ENCODE measurements around the gene FZD8.

DNA sequence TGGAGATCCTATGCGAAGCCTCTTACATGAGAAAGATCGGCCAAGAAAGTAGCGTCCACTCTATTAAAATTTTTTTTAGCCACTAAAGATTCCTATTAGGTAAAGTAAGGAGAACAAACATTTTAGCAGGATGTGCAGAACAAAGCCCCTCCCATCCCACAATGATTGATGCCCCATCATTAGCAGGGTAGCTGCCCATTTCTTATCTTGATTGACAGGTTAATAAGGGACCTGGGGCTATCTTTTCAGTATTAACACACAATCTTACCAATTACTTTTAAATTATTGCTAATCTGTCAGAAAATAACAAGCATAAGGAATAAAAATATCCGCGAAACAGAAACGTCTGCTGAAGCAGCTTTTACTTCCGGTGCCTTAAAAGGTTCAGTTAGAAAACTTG, 5.1 kb downstream of the FZD8 start:
- TF ChIP-seq, protein P1, sequence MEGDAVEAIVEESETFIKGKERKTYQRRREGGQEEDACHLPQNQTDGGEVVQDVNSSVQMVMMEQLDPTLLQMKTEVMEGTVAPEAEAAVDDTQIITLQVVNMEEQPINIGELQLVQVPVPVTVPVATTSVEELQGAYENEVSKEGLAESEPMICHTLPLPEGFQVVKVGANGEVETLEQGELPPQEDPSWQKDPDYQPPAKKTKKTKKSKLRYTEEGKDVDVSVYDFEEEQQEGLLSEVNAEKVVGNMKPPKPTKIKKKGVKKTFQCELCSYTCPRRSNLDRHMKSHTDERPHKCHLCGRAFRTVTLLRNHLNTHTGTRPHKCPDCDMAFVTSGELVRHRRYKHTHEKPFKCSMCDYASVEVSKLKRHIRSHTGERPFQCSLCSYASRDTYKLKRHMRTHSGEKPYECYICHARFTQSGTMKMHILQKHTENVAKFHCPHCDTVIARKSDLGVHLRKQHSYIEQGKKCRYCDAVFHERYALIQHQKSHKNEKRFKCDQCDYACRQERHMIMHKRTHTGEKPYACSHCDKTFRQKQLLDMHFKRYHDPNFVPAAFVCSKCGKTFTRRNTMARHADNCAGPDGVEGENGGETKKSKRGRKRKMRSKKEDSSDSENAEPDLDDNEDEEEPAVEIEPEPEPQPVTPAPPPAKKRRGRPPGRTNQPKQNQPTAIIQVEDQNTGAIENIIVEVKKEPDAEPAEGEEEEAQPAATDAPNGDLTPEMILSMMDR (tag by site-specific recombination; IDR thresholded peaks at IDR 0.05) = no peak
- no peak for TF ChIP-seq SCRT1 (tag by site-specific recombination; IDR thresholded peaks at IDR 0.05; ENCODE audit: borderline replicate concordance)
